ENCODE results near the gene MMP7.

MMP7 gene

DNA sequence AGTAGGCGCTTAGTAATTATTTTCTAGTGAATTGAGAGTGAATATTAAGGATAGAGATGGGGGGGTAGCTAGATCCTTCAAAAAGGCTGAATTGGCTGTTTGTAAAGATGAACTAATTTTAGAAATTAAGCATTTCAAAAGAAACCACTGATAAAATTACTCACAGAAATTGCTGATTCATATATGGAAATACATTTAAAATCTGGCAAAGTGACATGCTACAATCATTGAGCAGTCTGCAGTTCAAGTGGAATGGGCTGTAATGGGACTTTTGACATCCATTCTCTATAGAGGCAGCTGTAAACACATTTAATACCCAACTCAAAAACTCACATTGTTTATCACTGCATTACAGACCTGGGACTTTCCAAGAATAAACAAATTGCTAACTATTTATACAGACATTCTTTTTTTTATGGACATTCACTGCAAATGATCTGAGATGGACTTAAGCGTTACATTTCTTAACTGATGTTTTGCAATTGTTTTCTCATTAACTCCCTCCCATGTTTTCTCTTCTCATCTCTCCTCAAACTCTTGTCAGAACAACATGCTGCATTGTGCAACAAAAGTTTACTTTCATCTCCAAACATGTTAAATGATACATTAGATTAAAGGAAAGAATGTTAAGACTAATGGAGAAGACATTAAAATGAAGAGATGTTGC, 42.1 kb upstream of the MMP7 start:
- no peak overlapping the region for H3K4me3 ChIP-seq (ENCODE audit: control insufficient read depth, low read depth, low read length)
- TF ChIP-seq, protein P1, sequence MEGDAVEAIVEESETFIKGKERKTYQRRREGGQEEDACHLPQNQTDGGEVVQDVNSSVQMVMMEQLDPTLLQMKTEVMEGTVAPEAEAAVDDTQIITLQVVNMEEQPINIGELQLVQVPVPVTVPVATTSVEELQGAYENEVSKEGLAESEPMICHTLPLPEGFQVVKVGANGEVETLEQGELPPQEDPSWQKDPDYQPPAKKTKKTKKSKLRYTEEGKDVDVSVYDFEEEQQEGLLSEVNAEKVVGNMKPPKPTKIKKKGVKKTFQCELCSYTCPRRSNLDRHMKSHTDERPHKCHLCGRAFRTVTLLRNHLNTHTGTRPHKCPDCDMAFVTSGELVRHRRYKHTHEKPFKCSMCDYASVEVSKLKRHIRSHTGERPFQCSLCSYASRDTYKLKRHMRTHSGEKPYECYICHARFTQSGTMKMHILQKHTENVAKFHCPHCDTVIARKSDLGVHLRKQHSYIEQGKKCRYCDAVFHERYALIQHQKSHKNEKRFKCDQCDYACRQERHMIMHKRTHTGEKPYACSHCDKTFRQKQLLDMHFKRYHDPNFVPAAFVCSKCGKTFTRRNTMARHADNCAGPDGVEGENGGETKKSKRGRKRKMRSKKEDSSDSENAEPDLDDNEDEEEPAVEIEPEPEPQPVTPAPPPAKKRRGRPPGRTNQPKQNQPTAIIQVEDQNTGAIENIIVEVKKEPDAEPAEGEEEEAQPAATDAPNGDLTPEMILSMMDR (IDR thresholded peaks at IDR 0.05; ENCODE audit: control insufficient read depth, insufficient read depth, low read depth, low read length, missing control alignments), result no peak
- no peak for DNase-seq (ENCODE audit: low read depth)

DNA sequence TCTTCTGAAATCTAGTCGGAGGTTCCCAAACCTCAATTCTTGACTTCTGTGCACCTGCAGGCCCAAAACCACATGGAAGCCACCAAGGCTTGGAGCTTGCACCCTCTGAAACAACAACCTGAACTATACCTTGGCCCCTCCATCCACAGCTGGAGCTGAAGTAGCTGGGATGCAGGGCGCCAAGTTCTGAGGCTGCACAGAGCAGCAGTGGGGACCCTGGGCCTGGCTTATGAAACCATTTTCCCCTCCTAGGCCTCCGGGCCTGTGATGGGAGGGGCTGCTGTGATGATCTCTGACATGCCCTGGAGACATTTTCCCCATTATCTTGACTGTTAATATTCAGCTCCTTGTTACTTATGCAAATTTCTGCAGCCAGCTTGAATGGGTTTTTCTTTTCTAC, 38.3 kb upstream of the MMP7 start:
- no peak for DNase-seq (ENCODE audit: low read depth)
- TF ChIP-seq, protein P1 (IDR thresholded peaks at IDR 0.05; ENCODE audit: control insufficient read depth, insufficient read depth, low read depth, low read length, missing control alignments), result no peak
- no peak overlapping the region for H3K4me3 ChIP-seq (ENCODE audit: control insufficient read depth, low read depth, low read length)

DNA sequence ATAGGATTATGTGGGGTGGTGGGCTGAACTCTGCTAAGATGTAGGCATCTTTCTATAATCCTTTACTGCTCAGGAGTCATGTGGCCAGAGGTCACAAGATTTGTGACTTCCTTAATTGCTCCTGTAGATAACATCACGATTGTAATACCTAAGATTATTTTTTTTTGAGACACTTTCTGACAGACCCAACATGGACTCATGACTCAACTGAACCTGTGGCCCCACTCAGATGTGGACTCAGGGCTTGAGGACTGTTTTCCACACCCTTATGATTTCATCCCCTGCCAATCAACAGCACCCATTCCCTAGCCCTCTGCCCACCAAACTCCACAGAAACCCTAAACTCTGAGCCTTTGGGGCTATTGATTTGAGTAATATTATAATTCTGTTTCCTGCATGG, 35.6 kb upstream of the MMP7 start:
- no peak for DNase-seq (ENCODE audit: low read depth)
- TF ChIP-seq, protein P1 (IDR thresholded peaks at IDR 0.05; ENCODE audit: control insufficient read depth, insufficient read depth, low read depth, low read length, missing control alignments), result no peak

DNA sequence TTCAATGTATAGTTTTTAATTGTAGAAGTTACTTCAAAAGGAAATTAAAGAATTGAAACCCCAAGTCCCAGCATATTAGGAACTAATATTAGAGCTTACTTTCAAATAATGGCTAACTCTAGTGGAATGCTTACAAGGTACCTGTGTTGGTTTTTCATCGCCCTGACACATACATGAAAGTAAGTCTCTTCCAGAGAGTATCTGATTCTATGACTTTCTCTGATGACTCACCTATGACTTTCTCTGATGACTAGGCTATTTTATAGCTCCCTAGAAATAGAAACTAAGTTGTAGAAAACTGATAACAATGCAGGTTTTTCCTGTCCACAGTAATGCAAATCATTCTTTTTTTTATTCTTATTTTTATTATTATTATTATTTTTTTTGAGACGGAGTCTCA, 33.6 kb upstream of the MMP7 start:
- TF ChIP-seq, protein P1 (IDR thresholded peaks at IDR 0.05; ENCODE audit: control insufficient read depth, insufficient read depth, low read depth, low read length, missing control alignments), result no peak
- H3K4me3 ChIP-seq (ENCODE audit: control insufficient read depth, low read depth, low read length), result no peak overlapping the region
- peak; percentile 16 for DNase-seq (ENCODE audit: low read depth)

More for the DNA sequence above, 35.6 kb upstream of the MMP7 start:
- H3K4me3 ChIP-seq (ENCODE audit: control insufficient read depth, low read depth, low read length), result no peak overlapping the region

DNA sequence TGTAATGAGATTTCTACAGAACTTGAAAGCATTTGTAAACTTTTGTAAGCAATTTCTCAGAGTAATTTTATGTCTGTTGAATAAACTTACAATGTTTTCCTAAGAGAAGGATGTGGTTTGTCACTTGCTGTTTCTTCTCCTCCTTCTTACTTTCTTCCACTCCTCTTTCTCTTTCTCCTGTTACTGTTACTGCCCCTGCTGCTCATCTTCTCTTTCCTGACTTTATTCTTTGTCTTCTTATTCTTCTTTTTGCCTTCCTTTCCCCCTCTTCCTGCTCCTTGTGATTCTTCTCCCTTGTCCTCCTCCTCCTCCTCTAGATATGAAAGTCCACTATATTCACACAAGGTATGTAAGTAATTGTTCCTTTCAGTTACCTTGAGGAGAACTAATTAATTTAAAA, 31.1 kb upstream of the MMP7 start:
- H3K4me3 ChIP-seq (ENCODE audit: control insufficient read depth, low read depth, low read length), result no peak overlapping the region
- TF ChIP-seq, protein P1 (IDR thresholded peaks at IDR 0.05; ENCODE audit: control insufficient read depth, insufficient read depth, low read depth, low read length, missing control alignments), result no peak
- no peak for DNase-seq (ENCODE audit: low read depth)

DNA sequence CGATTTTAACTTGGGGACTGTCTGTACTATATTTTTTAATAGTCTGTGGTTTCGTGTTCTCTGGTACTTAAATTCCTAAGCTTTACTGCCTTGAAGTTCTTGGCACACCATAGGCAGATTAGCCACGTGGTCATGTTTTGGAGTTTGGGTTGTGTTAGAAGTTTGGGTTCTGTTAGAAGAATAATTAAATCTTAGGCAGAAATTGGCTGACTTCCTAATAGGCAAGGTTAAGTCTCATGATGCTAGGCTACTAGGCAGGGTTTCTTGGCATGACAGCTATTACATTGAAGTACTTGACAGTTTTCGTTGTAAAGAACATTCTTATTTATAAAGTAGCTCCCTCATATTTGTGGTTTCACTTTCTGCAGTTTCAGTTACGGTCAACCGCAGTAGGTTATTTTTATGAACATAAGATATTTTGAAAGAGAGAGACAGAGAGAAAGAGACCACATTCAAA, 30.0 kb upstream of the MMP7 start:
- peak; percentile 52 for DNase-seq (ENCODE audit: low read depth)
- TF ChIP-seq, protein P1 (IDR thresholded peaks at IDR 0.05; ENCODE audit: control insufficient read depth, insufficient read depth, low read depth, low read length, missing control alignments), result no peak
- peak overlapping the region; percentile 20 for H3K4me3 ChIP-seq (ENCODE audit: control insufficient read depth, low read depth, low read length)
